H9 (cell line): ENCODE measurements around the gene SOX15. TPM values are rescaled to one million over a fixed set of nuclear protein-coding genes. Genes with fewer than 3 reads are reported as not detected.

Source experiments
- DNase-seq: peaks from one replicate; pipeline ENCODE4 v3.0.0-alpha.2; 2017
- H2AFZ ChIP-seq: one replicate; pipeline ENCODE4 v1.6.1; 2013; ENCODE audit warnings: mild to moderate bottlenecking, low read length, control low read depth, moderate library complexity
- H2AK5ac ChIP-seq: 2 replicates; pipeline ENCODE4 v1.6.1; 2013; ENCODE audit warnings: low read length, control low read depth, mixed read lengths; ENCODE audit not compliant: insufficient read length
- H2BK120ac ChIP-seq: one replicate; pipeline ENCODE4 v1.6.1; 2013; ENCODE audit warnings: low read depth, mild to moderate bottlenecking, low read length, control low read depth, inconsistent platforms; ENCODE audit not compliant: poor library complexity, severe bottlenecking
- H2BK12ac ChIP-seq: 2 replicates; pipeline ENCODE4 v1.6.1; 2013; ENCODE audit warnings: low read length, control low read depth, mixed read lengths, low read depth; ENCODE audit not compliant: insufficient read length
- H2BK15ac ChIP-seq: 2 replicates; pipeline ENCODE4 v1.6.1; 2013; ENCODE audit warnings: low read depth, low read length, control low read depth
- H2BK20ac ChIP-seq: one replicate; pipeline ENCODE4 v1.6.1; 2013; ENCODE audit warnings: low read depth, mild to moderate bottlenecking, low read length, control low read depth, inconsistent platforms; ENCODE audit not compliant: poor library complexity, severe bottlenecking
- H2BK5ac ChIP-seq: 2 replicates; pipeline ENCODE4 v1.6.1; 2013; ENCODE audit warnings: low read length, control low read depth, mixed read lengths; ENCODE audit not compliant: insufficient read length
- H3K14ac ChIP-seq: 2 replicates; pipeline ENCODE4 v1.6.1; 2013; ENCODE audit warnings: low read length, control low read depth; ENCODE audit not compliant: insufficient read depth
- H3K18ac ChIP-seq: 2 replicates; pipeline ENCODE4 v1.6.1; 2013; ENCODE audit warnings: low read depth, mild to moderate bottlenecking, mixed read lengths, low read length, control low read depth; ENCODE audit not compliant: insufficient read length
- H3K23ac ChIP-seq: 2 replicates; pipeline ENCODE4 v1.6.1; 2013; ENCODE audit warnings: low read length, control low read depth, mixed read lengths, low read depth; ENCODE audit not compliant: insufficient read length
- H3K23me2 ChIP-seq: 2 replicates; pipeline ENCODE4 v1.6.1; 2013; ENCODE audit warnings: low read depth, mild to moderate bottlenecking, mixed read lengths, low read length, control low read depth; ENCODE audit not compliant: insufficient read length, poor library complexity, severe bottlenecking
- H3K27ac ChIP-seq: 2 replicates; pipeline ENCODE4 v1.5.1; 2013; ENCODE audit warnings: low read length, control low read depth, mixed read lengths, low read depth; ENCODE audit not compliant: insufficient read length
- H3K27me3 ChIP-seq: 2 replicates; pipeline ENCODE4 v1.6.1; 2013; ENCODE audit warnings: low read length, control low read depth, inconsistent platforms; ENCODE audit not compliant: insufficient read depth
- H3K4ac ChIP-seq: 2 replicates; pipeline ENCODE4 v1.6.1; 2013; ENCODE audit warnings: low read depth, mild to moderate bottlenecking, control low read depth, inconsistent platforms, low read length, moderate library complexity
- H3K4me1 ChIP-seq: 2 replicates; pipeline ENCODE4 v1.6.1; 2013; ENCODE audit warnings: low read length, control low read depth, inconsistent platforms; ENCODE audit not compliant: insufficient read depth
- H3K4me2 ChIP-seq: 2 replicates; pipeline ENCODE4 v1.6.1; 2013; ENCODE audit warnings: low read length, control low read depth, mixed read lengths; ENCODE audit not compliant: insufficient read length, insufficient read depth
- H3K56ac ChIP-seq: 2 replicates; pipeline ENCODE4 v1.6.1; 2013; ENCODE audit warnings: low read depth, mild to moderate bottlenecking, mixed read lengths, low read length, control low read depth; ENCODE audit not compliant: insufficient read length
- H3K79me1 ChIP-seq: 2 replicates; pipeline ENCODE4 v1.6.1; 2013; ENCODE audit warnings: low read depth, mild to moderate bottlenecking, moderate library complexity, low read length, control low read depth, inconsistent platforms; ENCODE audit not compliant: insufficient read depth, poor library complexity, severe bottlenecking
- H3K79me2 ChIP-seq: 2 replicates; pipeline ENCODE4 v1.6.1; 2013; ENCODE audit warnings: low read length, control low read depth, inconsistent platforms; ENCODE audit not compliant: insufficient read depth
- H3K9ac ChIP-seq: 2 replicates; pipeline ENCODE4 v1.6.1; 2013; ENCODE audit warnings: low read length, control low read depth, mixed read lengths; ENCODE audit not compliant: insufficient read length; ENCODE audit errors: extremely low read depth
- H3K9me3 ChIP-seq: one replicate; pipeline ENCODE4 v1.6.1; 2013; ENCODE audit warnings: low read depth, low read length, inconsistent platforms; ENCODE audit not compliant: control insufficient read depth
- H3T11ph ChIP-seq: one replicate; pipeline ENCODE4 v1.6.1; 2013; ENCODE audit warnings: mild to moderate bottlenecking, low read length, control low read depth, inconsistent platforms
- H4K20me1 ChIP-seq: one replicate; pipeline ENCODE4 v1.6.1; 2013; ENCODE audit not compliant: control insufficient read depth, insufficient read length, insufficient read depth
- H4K5ac ChIP-seq: 2 replicates; pipeline ENCODE4 v1.6.1; 2013; ENCODE audit warnings: low read depth, mild to moderate bottlenecking, mixed read lengths, low read length, control low read depth; ENCODE audit not compliant: insufficient read length
- H4K8ac ChIP-seq: replicated peaks from 2 replicates; pipeline ENCODE4 v1.6.1; 2013; ENCODE audit warnings: low read length, control low read depth, mixed read lengths, low read depth; ENCODE audit not compliant: insufficient read length
- H4K91ac ChIP-seq: 2 replicates; pipeline ENCODE4 v1.6.1; 2013; ENCODE audit warnings: low read depth, mild to moderate bottlenecking, moderate library complexity, mixed read lengths, low read length, control low read depth; ENCODE audit not compliant: insufficient read length
- H3K27ac Mint-ChIP-seq, 3 experiments: 2 replicates in 2 of 3; 3 replicates in 1 of 3; pipeline ENCODE4 v1.8.0; 2020 to 2021; ENCODE audit warnings: mixed read lengths in 3 of 3, mild to moderate bottlenecking in 1 of 3, moderate library complexity in 1 of 3
- H3K27me3 Mint-ChIP-seq: 2 replicates; pipeline ENCODE4 v1.8.0; 2021; ENCODE audit warnings: low read depth, mild to moderate bottlenecking, moderate library complexity, mixed read lengths
- H3K36me3 Mint-ChIP-seq, 3 experiments: 2 replicates in 2 of 3; 3 replicates in 1 of 3; pipeline ENCODE4 v1.8.0; 2020 to 2021; ENCODE audit warnings: low read depth in 3 of 3, mixed read lengths in 3 of 3; ENCODE audit not compliant: insufficient read depth in 1 of 3
- H3K4me1 Mint-ChIP-seq, 2 experiments: 2 replicates each; pipeline ENCODE4 v1.8.0; 2020; ENCODE audit warnings: mixed read lengths in 2 of 2
- H3K4me3 Mint-ChIP-seq, 2 experiments: 2 replicates in 1 of 2; 3 replicates in 1 of 2; pipeline ENCODE4 v1.8.0; 2020 to 2021; ENCODE audit warnings: mild to moderate bottlenecking in 2 of 2, mixed read lengths in 2 of 2, moderate library complexity in 1 of 2
- H3K9me3 Mint-ChIP-seq, 2 experiments: 2 replicates in 1 of 2; 3 replicates in 1 of 2; pipeline ENCODE4 v1.8.0; 2020; ENCODE audit warnings: mild to moderate bottlenecking in 2 of 2, mixed read lengths in 2 of 2, moderate library complexity in 1 of 2
- WGBS: extraction: QIAGEN DNeasy Blood & Tissue Kit; methylation state at CpG from one replicate; pipeline ENCODE4 v1.1.7; 2013; ENCODE audit warnings: missing lambda C conversion rate, low lambda C conversion rate, mixed read lengths; ENCODE audit not compliant: insufficient read length; ENCODE audit errors: extremely low coverage; 5-methylcytosine and 5-hydroxymethylcytosine counted together
- total RNA-seq: library from RNA; stranded (reverse); gene quantifications from 2 replicates; pipeline ENCODE4 v1.2.1, GENCODE V29; 2021
- TF ChIP-seq, protein P1 (sequence below): fragments of 200-600 bp; sonication (generic); conservative IDR thresholded peaks from 3 replicates; pipeline ENCODE4 v1.8.0; 2021; ENCODE audit warnings: antibody characterized with exemption, mild to moderate bottlenecking

Gene SOX15
- total RNA-seq, 1 experiment from 2014 or later = 7.7 TPM

DNA sequence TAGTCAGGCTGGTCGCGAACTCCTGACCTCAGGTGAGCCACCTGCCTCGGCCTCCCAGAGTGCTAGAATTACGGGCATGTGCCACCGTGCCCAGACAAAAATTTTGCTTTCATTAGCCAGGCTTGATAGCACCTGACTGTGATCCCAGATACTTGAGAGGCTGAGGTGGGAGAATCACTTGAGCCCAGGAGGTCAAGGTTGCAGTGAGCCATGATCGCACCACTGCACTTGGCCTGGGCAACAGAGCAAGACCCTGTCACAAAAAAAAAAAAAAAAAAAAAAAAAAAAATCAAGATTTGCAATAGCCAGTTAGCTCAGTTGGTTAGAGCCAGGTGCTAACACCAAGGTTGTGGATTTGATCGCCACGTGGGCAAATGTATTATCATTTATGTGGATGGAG lies 30.9 kb upstream of the SOX15 start:
- H3K23me2 ChIP-seq = no peaks in the 10 kb centered on the region
- H3K4me2 ChIP-seq = no peak overlapping the region
- Mint-ChIP-seq H3K27me3 (no peaks in the 10 kb centered on the region), H3K4me1 (no peaks in the 10 kb centered on the region), H3K4me3 (no peak overlapping the region), H3K27ac (no peak overlapping the region), H3K36me3 (peaks cover 0 to 11% (median 4%) of the 10 kb centered on the region in 3 experiments; a peak in 4 of 7 replicates), H3K9me3 (no peaks in the 10 kb centered on the region)
- TF ChIP-seq, protein P1, sequence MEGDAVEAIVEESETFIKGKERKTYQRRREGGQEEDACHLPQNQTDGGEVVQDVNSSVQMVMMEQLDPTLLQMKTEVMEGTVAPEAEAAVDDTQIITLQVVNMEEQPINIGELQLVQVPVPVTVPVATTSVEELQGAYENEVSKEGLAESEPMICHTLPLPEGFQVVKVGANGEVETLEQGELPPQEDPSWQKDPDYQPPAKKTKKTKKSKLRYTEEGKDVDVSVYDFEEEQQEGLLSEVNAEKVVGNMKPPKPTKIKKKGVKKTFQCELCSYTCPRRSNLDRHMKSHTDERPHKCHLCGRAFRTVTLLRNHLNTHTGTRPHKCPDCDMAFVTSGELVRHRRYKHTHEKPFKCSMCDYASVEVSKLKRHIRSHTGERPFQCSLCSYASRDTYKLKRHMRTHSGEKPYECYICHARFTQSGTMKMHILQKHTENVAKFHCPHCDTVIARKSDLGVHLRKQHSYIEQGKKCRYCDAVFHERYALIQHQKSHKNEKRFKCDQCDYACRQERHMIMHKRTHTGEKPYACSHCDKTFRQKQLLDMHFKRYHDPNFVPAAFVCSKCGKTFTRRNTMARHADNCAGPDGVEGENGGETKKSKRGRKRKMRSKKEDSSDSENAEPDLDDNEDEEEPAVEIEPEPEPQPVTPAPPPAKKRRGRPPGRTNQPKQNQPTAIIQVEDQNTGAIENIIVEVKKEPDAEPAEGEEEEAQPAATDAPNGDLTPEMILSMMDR = no peak
- no peak overlapping the region for H2AFZ ChIP-seq
- no peaks in the 10 kb centered on the region for H3K79me2 ChIP-seq
- H4K20me1 ChIP-seq = no peaks in the 10 kb centered on the region
- H4K91ac ChIP-seq = no peak overlapping the region
- no peak overlapping the region for H3K27ac ChIP-seq
- no peak overlapping the region for H3K4ac ChIP-seq
- no peak overlapping the region for H2AK5ac ChIP-seq
- H3K23ac ChIP-seq = no peak overlapping the region
- H2BK15ac ChIP-seq = no peak overlapping the region
- no peaks in the 10 kb centered on the region for H3K79me1 ChIP-seq
- no peaks in the 10 kb centered on the region for H3K4me1 ChIP-seq
- H3K56ac ChIP-seq = no peak overlapping the region
- no peaks in the 10 kb centered on the region for H3K9me3 ChIP-seq
- H2BK20ac ChIP-seq = no peak overlapping the region
- no CpG with 5 or more reads among the region's 8 CpGs for WGBS
- H2BK5ac ChIP-seq = no peak overlapping the region
- no peak for DNase-seq
- no peak overlapping the region for H4K8ac ChIP-seq
- no peak overlapping the region for H2BK12ac ChIP-seq
- no peak overlapping the region for H3K9ac ChIP-seq
- H3T11ph ChIP-seq = no peak overlapping the region
- no peak overlapping the region for H3K18ac ChIP-seq
- H2BK120ac ChIP-seq = no peak overlapping the region
- no peaks in the 10 kb centered on the region for H3K27me3 ChIP-seq
- H3K14ac ChIP-seq = no peak overlapping the region
- H4K5ac ChIP-seq = no peak overlapping the region
